ENCODE data around the gene MYBBP1A.

GRCh38 chr17:4531988-4532736, 23.0 kb downstream of the MYBBP1A start:
- TF ChIP-seq YY1 (IDR thresholded peaks at IDR 0.05; ENCODE audit: low read depth) (no peak), RAD21 (IDR thresholded peaks at IDR 0.05; ENCODE audit: low read depth) (no peak), TAF1 (IDR thresholded peaks at IDR 0.05; ENCODE audit: low read depth) (no peak), EP300 (IDR thresholded peaks at IDR 0.05; ENCODE audit: borderline replicate concordance) (no peak), MAX (IDR thresholded peaks at IDR 0.05) (no peak), ZBTB7A (IDR thresholded peaks at IDR 0.05; ENCODE audit: low read depth) (no peak)

Measured in Ishikawa (cell line).